Amygdala (tissue), 56 donors: ENCODE results near the gene ZBTB16.

Experiments
- DNase-seq, 56 donors: peaks; one replicate each; lab custom pipeline; 2025; lab: John Stamatoyannopoulos, UW

Gene ZBTB16

GRCh38 chr11:114265122-114265878, 205.8 kb downstream of the ZBTB16 start:
- no peak for DNase-seq

GRCh38 chr11:114269498-114269897, 210.0 kb downstream of the ZBTB16 start:
- no peak for DNase-seq

GRCh38 chr11:114270531-114271270, 211.2 kb downstream of the ZBTB16 start:
- DNase-seq = no peak

- no peak for DNase-seq
Measured at GRCh38 chr11:114271316-114271715, 211.8 kb downstream of the ZBTB16 start.

- no peak for DNase-seq
Measured at GRCh38 chr11:114272311-114272710, 212.8 kb downstream of the ZBTB16 start.

- DNase-seq = no peak
Measured at GRCh38 chr11:114273071-114273470, 213.6 kb downstream of the ZBTB16 start.

GRCh38 chr11:114273890-114274635, 214.6 kb downstream of the ZBTB16 start:
- no peak for DNase-seq

- no peak for DNase-seq
Measured at GRCh38 chr11:114274637-114275036, 215.1 kb downstream of the ZBTB16 start.

- DNase-seq = peak in 6 of 56 donors; percentile 18 to 35 (median 27)
Measured at GRCh38 chr11:114275280-114275679, 215.8 kb downstream of the ZBTB16 start.

- no peak for DNase-seq
Measured at GRCh38 chr11:114276077-114276476, 216.6 kb downstream of the ZBTB16 start.

- no peak for DNase-seq
Measured at GRCh38 chr11:114277637-114278341, 218.3 kb downstream of the ZBTB16 start.

- no peak for DNase-seq
Measured at GRCh38 chr11:114278342-114279065, 219.0 kb downstream of the ZBTB16 start.

- DNase-seq = no peak
Measured at GRCh38 chr11:114279792-114280546, 220.5 kb downstream of the ZBTB16 start.

GRCh38 chr11:114280696-114281095, 221.2 kb downstream of the ZBTB16 start:
- no peak for DNase-seq

GRCh38 chr11:114281388-114281956, 222.0 kb downstream of the ZBTB16 start:
- no peak for DNase-seq

GRCh38 chr11:114282488-114282887, 223.0 kb downstream of the ZBTB16 start:
- DNase-seq = no peak

GRCh38 chr11:114283422-114283821, 223.9 kb downstream of the ZBTB16 start:
- no peak for DNase-seq

GRCh38 chr11:114284021-114284420, 224.5 kb downstream of the ZBTB16 start:
- no peak for DNase-seq

- DNase-seq = no peak
Measured at GRCh38 chr11:114284914-114285313, 225.4 kb downstream of the ZBTB16 start.
